PC-9 (cell line): Measurements from ENCODE around the gene RBM39. TPM values are rescaled to one million over a fixed set of nuclear protein-coding genes. Genes with fewer than 3 reads are reported as not detected.

ENCODE experiments used
- BruUV-seq: library from RNA; stranded (reverse); fragments of 400-500 nt; replicated peaks from 2 replicates; lab custom pipeline; 2021; lab: Mats Ljungman, UMichigan
- CTCF ChIA-PET: fragments of 300-600 bp; sonication (Branson Sonifier 250); formaldehyde crosslinking; loops from one replicate; lab custom pipeline; 2022; ENCODE audit warnings: antibody characterized with exemption; lab: Charles Lee
- POLR2A ChIA-PET: fragments of 300-600 bp; sonication (Branson Sonifier 250); formaldehyde crosslinking; loops from one replicate; lab custom pipeline; 2022; ENCODE audit warnings: antibody characterized with exemption; ENCODE audit not compliant: unreplicated experiment; lab: Charles Lee
- DNase-seq, 2 experiments: peaks; one replicate each; pipeline versions ENCODE4 v3.0.0 to v3.0.0-alpha.2; 2015 to 2022; ENCODE audit warnings: mixed read lengths in 1 of 2
- H2AFZ ChIP-seq: fragments of 200-600 bp; sonication (generic); 2 replicates; pipeline ENCODE4 v1.8.1; 2017; ENCODE audit warnings: antibody characterized with exemption
- H3F3A ChIP-seq: fragments of 200-600 bp; sonication (generic); 2 replicates; pipeline ENCODE4 v1.8.1; 2017; ENCODE audit warnings: antibody characterized with exemption, mild to moderate bottlenecking, low read depth; ENCODE audit not compliant: insufficient read depth
- H3K27ac ChIP-seq: fragments of 200-600 bp; sonication (generic); 2 replicates; pipeline ENCODE4 v1.6.1; 2016; ENCODE audit warnings: mixed run types
- H3K27me3 ChIP-seq: fragments of 200-600 bp; sonication (generic); 2 replicates; pipeline ENCODE4 v1.6.1; 2016; ENCODE audit warnings: low read depth, mixed run types; ENCODE audit not compliant: insufficient read depth
- H3K36me3 ChIP-seq: fragments of 200-600 bp; sonication (generic); 2 replicates; pipeline ENCODE4 v1.6.1; 2016; ENCODE audit warnings: low read depth, mixed run types
- H3K4me1 ChIP-seq: fragments of 200-600 bp; sonication (generic); replicated peaks from 2 replicates; pipeline ENCODE4 v1.6.1; 2016; ENCODE audit warnings: mixed run types; ENCODE audit not compliant: insufficient read depth
- H3K4me2 ChIP-seq: fragments of 200-600 bp; sonication (generic); 2 replicates; pipeline ENCODE4 v1.6.1; 2017; ENCODE audit warnings: mixed run types
- H3K4me3 ChIP-seq: fragments of 200-600 bp; sonication (generic); 2 replicates; pipeline ENCODE4 v1.6.1; 2016; ENCODE audit warnings: mixed run types
- H3K79me2 ChIP-seq: fragments of 200-600 bp; sonication (generic); 2 replicates; pipeline ENCODE4 v1.6.1; 2017; ENCODE audit warnings: low read depth, mixed run types
- H3K9me2 ChIP-seq: fragments of 200-600 bp; sonication (generic); 2 replicates; pipeline ENCODE4 v1.8.1; 2017; ENCODE audit warnings: mild to moderate bottlenecking; ENCODE audit not compliant: insufficient read depth
- H3K9me3 ChIP-seq: fragments of 200-600 bp; sonication (generic); 2 replicates; pipeline ENCODE4 v1.8.1; 2016; ENCODE audit warnings: low read depth; ENCODE audit not compliant: insufficient read depth
- H4K20me1 ChIP-seq: fragments of 200-600 bp; sonication (generic); 2 replicates; pipeline ENCODE4 v1.8.1; 2017; ENCODE audit not compliant: insufficient read depth
- CTCF ChIP-seq: fragments of 200-600 bp; sonication (generic); conservative IDR thresholded peaks from 2 replicates; pipeline ENCODE4 v1.6.1; 2017; ENCODE audit warnings: mixed run types, antibody characterized with exemption, mild to moderate bottlenecking, moderate library complexity
- EZH2 ChIP-seq: fragments of 200-600 bp; sonication (generic); IDR thresholded peaks from 2 replicates; pipeline ENCODE4 v1.8.0; 2017; ENCODE audit warnings: antibody characterized with exemption, low read depth
- intact Hi-C: fragments of 100-400 bp; cut with micrococcal nuclease; formaldehyde crosslinking; loops from one replicate; pipeline ENCODE4 v1.10.0; 2022; ENCODE audit not compliant: unreplicated experiment
- total RNA-seq: library from RNA; stranded (reverse); gene quantifications from 2 replicates; pipeline ENCODE4 v1.2.3, GENCODE V29; 2021

RBM39 gene
- total RNA-seq, 1 experiment from 2014 or later, result 379 TPM

DNA sequence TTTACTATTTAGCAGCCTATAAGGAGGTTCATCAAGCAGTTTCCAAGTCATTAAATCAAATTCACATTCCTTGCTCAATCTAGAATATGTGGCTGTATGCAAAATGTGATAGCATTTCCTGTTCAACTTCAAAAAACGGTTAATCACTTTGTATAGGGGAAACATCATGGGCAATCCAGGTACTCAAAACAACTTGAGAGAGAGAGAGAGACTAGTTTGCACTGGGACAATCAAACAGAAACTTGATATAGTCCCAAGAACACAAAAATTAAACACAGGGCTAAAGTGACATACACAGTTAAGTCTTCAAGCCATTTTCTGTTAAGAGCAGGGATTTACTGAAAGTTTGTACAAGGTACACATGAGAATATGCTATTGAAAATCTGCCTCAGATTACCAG is 84.8 kb downstream of the RBM39 start:
- Histone ChIP-seq H4K20me1 (peaks cover 97% of the 10 kb centered on the region), H3K27ac (no peak overlapping the region), H3K27me3 (no peaks in the 10 kb centered on the region), H3K4me1 (peaks cover 36% of the 10 kb centered on the region), H2AFZ (no peak overlapping the region), H3K4me3 (no peak overlapping the region), H3K9me3 (no peaks in the 10 kb centered on the region), H3K79me2 (peaks cover 100% of the 10 kb centered on the region), H3F3A (peaks cover 12% of the 10 kb centered on the region), H3K4me2 (no peak overlapping the region), H3K9me2 (no peaks in the 10 kb centered on the region), H3K36me3 (peaks cover 33% of the 10 kb centered on the region)
- CTCF ChIA-PET, result no interaction called here
- intact Hi-C loops, result no loop called here
- TF ChIP-seq CTCF (no peak), EZH2 (no peak)
- BruUV-seq, result no TSS peak
- POLR2A ChIA-PET, result no interaction called here
- DNase-seq, result no peak

DNA sequence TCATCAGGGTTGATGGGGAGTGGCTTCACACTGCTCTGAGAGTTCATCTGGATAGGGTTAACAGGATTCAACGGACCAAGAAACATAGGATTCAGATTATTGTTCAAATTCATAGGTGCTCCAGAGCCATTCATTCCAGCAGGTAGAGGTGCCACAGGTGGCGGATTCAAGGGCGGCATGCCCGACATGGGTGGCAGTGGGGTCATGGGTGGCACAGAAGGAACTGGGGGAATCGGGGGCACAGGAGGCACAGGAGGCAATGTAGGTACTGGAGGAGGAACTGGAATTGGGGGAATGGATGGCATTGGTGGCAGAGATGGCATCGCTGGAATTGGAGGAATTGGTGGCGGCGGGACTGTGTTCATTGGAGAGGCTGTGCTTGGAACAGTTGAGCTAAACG is 87.6 kb downstream of the RBM39 start:
- DNase-seq, result no peak
- ChIA-PET POLR2A (no interaction called here), CTCF (no interaction called here)
- BruUV-seq, result no TSS peak
- H3K27me3 ChIP-seq, result no peaks in the 10 kb centered on the region
- TF ChIP-seq CTCF (no peak), EZH2 (no peak)
- intact Hi-C loops, result no loop called here
- H3F3A ChIP-seq, result peaks cover 17% of the 10 kb centered on the region
- 0 out of 2 replicates have a peak, but pooled peaks cover 8% of the 10 kb centered on the region for H3K4me1 ChIP-seq
- peaks cover 100% of the 10 kb centered on the region for H3K79me2 ChIP-seq
- no peaks in the 10 kb centered on the region for H3K9me3 ChIP-seq
- no peak overlapping the region for H2AFZ ChIP-seq
- H4K20me1 ChIP-seq, result peaks cover 95% of the 10 kb centered on the region
- no peaks in the 10 kb centered on the region for H3K9me2 ChIP-seq
- H3K36me3 ChIP-seq, result peaks cover 51% of the 10 kb centered on the region
- no peak overlapping the region for H3K4me2 ChIP-seq
- H3K27ac ChIP-seq, result no peak overlapping the region
- H3K4me3 ChIP-seq, result no peak overlapping the region

DNA sequence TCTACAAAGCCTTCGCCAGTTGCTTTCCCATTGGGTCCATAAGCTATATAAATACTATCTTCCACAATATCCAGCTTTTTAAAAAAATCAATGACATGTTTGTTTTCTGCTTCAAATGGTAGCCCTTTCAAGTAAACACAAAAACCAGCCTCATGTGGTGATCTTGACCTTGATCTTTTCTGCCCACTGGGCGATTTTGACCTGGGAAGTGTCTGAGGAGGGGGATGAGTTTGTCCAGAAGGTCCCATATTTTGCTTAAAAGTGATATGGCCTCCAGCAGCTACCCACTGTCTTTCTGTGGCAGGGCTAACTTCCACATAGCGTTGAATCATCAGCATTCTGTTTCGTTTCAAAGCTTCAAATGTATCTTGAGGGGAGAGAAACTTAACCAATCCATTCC is 88.2 kb downstream of the RBM39 start:
- intact Hi-C loops, result no loop called here
- POLR2A ChIA-PET, result interaction anchor here (0.7 kb wide), 1 partner anchor 774 kb away, joined by 3 read pairs; no protein-coding TSS in a partner anchor
- H3K4me3 ChIP-seq, result no peak overlapping the region
- H3K27me3 ChIP-seq, result no peaks in the 10 kb centered on the region
- H3K36me3 ChIP-seq, result peaks cover 51% of the 10 kb centered on the region
- H3K9me3 ChIP-seq, result no peaks in the 10 kb centered on the region
- no peaks in the 10 kb centered on the region for H3K9me2 ChIP-seq
- DNase-seq, result no peak
- H2AFZ ChIP-seq, result no peak overlapping the region
- peaks cover 21% of the 10 kb centered on the region for H3F3A ChIP-seq
- H3K27ac ChIP-seq, result no peak overlapping the region
- 0 out of 2 replicates have a peak, but pooled peaks cover 5% of the 10 kb centered on the region for H3K4me1 ChIP-seq
- H4K20me1 ChIP-seq, result peaks cover 94% of the 10 kb centered on the region
- TSS peak; percentile 1 for BruUV-seq
- TF ChIP-seq CTCF (no peak), EZH2 (no peak)
- H3K79me2 ChIP-seq, result peaks cover 100% of the 10 kb centered on the region
- no peak overlapping the region for H3K4me2 ChIP-seq
- CTCF ChIA-PET, result no interaction called here

Other genes starting within 250 kb of the RBM39 start
- not detected in 2 replicates for gene C20orf173, start 212.6 kb downstream of the RBM39 start, total RNA-seq
- gene ERGIC3, start 200.2 kb downstream of the RBM39 start, total RNA-seq, result 341 and 435 TPM in 2 replicates
- 14.1 and 22.9 TPM in 2 replicates for gene SPAG4, start 126.4 kb downstream of the RBM39 start, total RNA-seq
- gene CPNE1, start 77.4 kb downstream of the RBM39 start, total RNA-seq, result 271 and 311 TPM in 2 replicates
- gene RBM12, start 77.4 kb downstream of the RBM39 start, total RNA-seq, result 46.9 and 81.2 TPM in 2 replicates
- gene NFS1, start 42.9 kb downstream of the RBM39 start, total RNA-seq, result 56.9 and 65.0 TPM in 2 replicates
- 175 and 271 TPM in 2 replicates for gene ROMO1, start 42.9 kb downstream of the RBM39 start, total RNA-seq
- 59.8 and 60.2 TPM in 2 replicates for gene PHF20, start 29.8 kb upstream of the RBM39 start, total RNA-seq
- 56.6 and 95.0 TPM in 2 replicates for gene SCAND1, start 212.2 kb upstream of the RBM39 start, total RNA-seq
- gene CNBD2, start 226.3 kb upstream of the RBM39 start, total RNA-seq, result 6.2 and 7.3 TPM in 2 replicates